HG03159 (cell line): ENCODE data around the gene MIA2.
"Not testable (repeated sequence)": the region's sequence is repeated elsewhere in the genome, so short reads cannot be mapped to it uniquely, and the experiment has no call there.

Experiments used
- ATAC-seq: cut with Tn5 transposase; IDR thresholded peaks from one replicate; pipeline ENCODE4 v1.9.1; 2021; ENCODE audit warnings: mild to moderate bottlenecking, moderate library complexity; ENCODE audit not compliant: unreplicated experiment

Gene MIA2

DNA sequence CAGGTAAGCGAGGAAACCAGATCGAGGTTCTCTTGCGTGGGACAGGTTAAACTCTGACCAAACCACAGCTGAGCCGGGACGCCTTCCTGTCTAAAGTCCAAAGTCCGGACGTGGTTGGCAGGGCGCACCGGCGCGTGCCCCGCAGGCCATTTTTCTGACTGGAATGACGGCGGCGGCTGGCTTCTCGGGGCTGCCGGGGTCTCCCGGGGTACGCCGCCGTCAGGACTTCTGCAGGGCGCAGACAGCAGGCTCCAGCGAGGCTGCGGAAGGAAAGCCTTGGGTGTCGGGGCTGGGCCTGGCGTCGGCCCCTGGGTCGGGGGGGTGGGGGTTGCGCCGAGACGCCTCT, 32.8 kb downstream of the MIA2 start:
- ATAC-seq, result peak; percentile 36

DNA sequence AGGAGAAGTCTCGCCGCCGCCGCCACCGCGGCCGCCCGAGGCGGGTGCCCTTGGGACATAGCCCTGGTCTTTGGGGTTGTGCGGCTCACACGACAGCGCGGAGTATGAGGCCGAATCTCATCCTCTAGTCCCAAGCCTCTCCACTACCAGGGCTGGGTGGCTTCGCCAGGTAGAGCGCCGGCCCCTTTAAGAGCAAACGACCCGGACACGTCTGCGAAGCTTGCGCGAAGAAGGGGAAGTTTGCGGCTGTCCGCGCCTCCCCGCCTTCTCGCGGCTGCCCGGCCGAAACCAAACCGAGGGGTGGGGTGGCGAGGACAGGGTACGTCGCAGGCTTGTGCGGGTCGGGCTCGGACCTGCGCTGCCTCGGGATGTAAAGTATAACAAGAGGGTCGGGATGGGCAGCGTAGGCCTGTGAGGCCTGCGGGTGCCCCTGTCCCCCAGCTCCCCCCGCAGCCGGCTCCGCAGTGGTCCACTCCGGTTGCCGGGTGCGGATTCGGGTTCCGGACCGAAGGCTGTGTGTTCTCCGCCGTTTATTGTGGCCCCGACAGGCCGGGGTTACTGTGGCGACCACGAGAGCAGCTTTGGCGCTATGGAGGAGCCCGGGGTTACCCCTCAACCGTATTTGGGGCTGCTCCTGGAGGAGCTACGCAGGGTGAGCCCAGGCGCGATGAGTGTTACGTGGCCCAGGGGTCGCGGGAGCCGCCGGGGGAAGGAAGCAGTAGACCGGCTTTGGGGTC, 33.3 kb downstream of the MIA2 start:
- ATAC-seq, result peak; percentile 81

GRCh38 chr14:39267608-39268005, 33.9 kb downstream of the MIA2 start:
- peak; percentile 12 for ATAC-seq

DNA sequence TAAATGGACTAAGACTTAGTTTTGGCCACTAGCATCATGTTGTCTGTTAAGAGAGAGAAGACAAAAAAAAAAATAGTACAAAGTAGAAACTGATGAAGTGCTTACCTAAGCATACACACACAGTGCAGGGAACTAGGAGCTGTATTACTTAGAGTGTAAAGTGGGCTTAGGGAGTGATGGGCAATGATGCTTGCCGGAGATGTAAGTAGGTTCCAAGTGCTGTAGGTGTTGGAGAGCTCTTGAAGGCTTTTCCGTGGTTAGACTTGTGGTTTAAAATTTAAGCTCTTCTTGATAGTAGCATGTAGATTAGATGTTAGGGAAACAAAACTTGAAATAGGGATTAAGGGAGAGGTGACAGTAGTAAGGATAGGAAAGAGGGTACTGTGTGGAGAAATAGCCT, 34.7 kb downstream of the MIA2 start:
- no peak for ATAC-seq

GRCh38 chr14:39272918-39273317, 39.2 kb downstream of the MIA2 start:
- ATAC-seq, result no peak

GRCh38 chr14:39275395-39275794, 41.7 kb downstream of the MIA2 start:
- ATAC-seq, result no peak

DNA sequence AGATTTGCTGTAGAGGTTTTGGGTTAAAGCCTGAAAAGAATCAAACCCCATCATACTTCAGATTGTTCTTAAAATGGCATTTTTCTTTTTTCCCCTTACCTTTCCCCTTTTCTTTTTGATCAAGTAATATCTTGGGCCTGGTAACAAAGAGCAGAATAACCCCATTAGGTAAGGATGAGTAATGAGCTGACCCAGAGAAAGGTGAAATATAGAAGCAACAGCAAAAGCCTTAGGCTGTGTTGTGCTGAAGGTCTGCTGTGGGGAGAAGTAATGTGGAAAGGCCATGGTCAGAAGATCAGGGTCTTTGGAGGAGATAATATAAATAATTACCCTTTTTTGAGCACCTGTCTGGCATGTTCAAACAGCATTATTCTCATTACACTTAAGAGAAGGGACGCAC, 42.3 kb downstream of the MIA2 start:
- no peak for ATAC-seq

- no peak for ATAC-seq
Measured at GRCh38 chr14:39276579-39277114, 42.9 kb downstream of the MIA2 start.

- ATAC-seq, result no peak
Measured at GRCh38 chr14:39279515-39279914, 45.8 kb downstream of the MIA2 start.

- not testable (repeated sequence) for ATAC-seq
Measured at GRCh38 chr14:39280678-39281077, 47.0 kb downstream of the MIA2 start.

DNA sequence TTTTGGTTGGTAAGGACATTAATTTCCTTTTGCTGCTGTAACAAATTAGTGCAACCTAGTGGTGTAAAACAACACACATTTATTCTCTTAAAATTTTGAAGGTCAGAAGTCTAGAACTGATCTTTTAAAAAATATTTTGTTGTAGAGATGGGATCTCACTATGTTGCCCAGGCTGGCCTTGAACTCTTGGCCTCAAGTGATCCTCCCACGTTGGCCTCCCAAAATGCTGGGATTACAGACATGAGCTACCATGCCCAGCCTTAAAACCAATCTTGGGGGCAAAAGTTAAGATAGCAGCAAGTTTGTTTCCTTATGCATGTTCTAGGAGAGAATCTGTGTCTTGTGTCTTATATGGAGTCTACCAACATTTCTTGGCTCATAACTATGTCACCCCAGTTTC, 55.8 kb downstream of the MIA2 start:
- no peak for ATAC-seq

DNA sequence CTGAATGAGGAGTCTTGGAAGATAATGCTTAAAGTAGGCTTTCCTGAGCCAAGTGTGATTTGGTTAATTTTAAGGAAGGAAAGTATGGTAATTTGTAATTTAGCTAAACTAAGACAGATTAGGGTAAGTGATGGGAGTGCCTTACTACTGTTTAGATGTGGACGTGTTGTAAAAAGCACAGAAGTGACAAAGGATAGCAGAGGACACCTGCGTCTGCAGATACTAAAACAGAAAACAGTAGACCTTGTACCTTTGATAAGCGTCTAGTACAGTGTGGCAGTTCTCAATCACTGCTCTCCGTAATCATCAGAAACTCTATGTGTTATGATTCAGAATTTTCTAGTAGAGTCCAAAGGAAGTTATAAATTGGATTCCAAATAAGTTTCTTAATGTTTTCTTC, 58.0 kb downstream of the MIA2 start:
- no peak for ATAC-seq

- no peak for ATAC-seq
Measured at GRCh38 chr14:39293629-39294028, 59.9 kb downstream of the MIA2 start.

DNA sequence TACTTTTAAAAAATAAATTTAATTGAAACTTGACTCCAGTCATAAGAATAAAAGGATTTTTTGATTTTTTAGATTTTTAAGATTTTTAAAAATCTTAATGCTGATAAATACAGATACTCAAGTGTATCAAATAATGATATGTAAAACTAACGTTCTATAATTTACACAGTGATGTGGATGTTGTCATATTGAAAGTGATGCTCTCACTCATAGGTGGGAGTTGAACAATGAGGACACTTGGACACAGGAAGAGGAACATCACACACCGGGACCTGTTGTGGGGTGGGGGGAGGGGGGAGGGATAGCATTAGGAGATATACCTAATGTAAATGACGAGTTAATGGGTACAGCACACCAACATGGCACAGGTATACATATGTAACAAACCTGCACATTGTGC, 66.7 kb downstream of the MIA2 start:
- ATAC-seq, result not testable (repeated sequence)

DNA sequence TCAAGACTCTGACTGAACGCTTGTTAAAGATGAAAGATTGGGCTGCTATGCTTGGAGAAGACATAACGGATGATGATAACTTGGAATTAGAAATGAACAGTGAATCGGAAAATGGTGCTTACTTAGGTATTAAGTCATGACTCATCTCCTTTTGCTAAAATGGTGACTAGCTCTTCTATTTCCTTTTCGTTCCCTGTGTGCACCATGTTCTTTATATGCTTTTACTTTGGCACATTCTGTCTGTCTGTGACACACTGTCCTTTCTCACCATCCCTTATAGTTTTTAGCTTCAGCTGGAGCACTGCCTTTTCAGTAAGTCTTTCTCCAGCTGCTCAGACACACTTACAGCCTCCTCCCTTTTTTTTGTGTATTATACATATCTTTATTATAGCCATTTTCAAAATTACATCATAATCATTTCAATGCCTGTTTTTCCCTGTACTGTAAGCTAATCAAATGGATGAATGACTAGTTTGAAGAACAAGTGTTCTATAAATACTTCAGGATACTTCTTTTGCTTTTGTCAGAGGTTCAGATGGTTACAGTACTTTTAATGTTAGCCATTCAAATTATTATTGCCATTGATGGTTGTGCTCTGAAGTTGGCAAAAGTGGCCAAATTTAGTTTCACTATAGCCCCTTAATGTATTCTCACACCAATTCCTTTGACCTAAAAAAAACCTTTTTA, 68.6 kb downstream of the MIA2 start:
- no peak for ATAC-seq

DNA sequence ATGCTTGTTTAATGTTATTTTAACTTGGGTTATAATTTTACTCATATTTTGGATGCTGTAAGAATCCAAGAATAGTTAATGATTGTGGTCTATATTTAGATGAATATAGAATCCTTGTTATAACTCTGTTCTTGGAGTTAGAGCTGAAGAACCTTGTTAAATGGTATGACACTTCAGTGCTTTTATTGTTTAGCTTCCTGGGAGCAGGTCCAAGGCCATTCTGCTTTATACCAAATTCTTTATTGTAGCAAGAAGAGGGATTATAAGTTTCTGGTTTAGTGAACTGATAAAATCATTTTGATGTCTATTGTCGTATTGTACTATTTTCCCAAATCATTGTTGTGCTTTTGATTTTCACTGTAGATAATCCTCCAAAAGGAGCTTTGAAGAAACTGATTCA, 69.4 kb downstream of the MIA2 start:
- no peak for ATAC-seq

- no peak for ATAC-seq
Measured at GRCh38 chr14:39307815-39308214, 74.1 kb downstream of the MIA2 start.

GRCh38 chr14:39310051-39310450, 76.3 kb downstream of the MIA2 start:
- ATAC-seq, result no peak

GRCh38 chr14:39315859-39316444, 82.2 kb downstream of the MIA2 start:
- ATAC-seq, result no peak

- ATAC-seq, result no peak
Measured at GRCh38 chr14:39316830-39317553, 83.3 kb downstream of the MIA2 start.

- no peak for ATAC-seq
Measured at GRCh38 chr14:39318574-39318973, 84.9 kb downstream of the MIA2 start.
